SK-N-SH (cell line): ENCODE measurements around the gene ZNF148.

Source experiments
- CTCF ChIP-seq: fragments of 200-600 bp; sonication (generic); IDR thresholded peaks from 2 replicates; pipeline ENCODE4 v1.6.1; 2017; ENCODE audit warnings: antibody characterized with exemption, mild to moderate bottlenecking, moderate library complexity
- ELF1 ChIP-seq: IDR thresholded peaks from 2 replicates; pipeline ENCODE4 v1.4.0; 2012
- EP300 ChIP-seq, 2 experiments: IDR thresholded peaks; 2 replicates each; pipeline versions ENCODE4 v1.4.0 to v1.6.1; 2012; ENCODE audit warnings: borderline replicate concordance in 1 of 2, low read depth in 1 of 2, low read length in 1 of 2
- GABPA ChIP-seq: IDR thresholded peaks from 2 replicates; pipeline ENCODE4 v1.4.0; 2012; ENCODE audit warnings: low read depth, mild to moderate bottlenecking
- MAX ChIP-seq: IDR thresholded peaks from 2 replicates; pipeline ENCODE4 v1.4.0; 2012; ENCODE audit warnings: low read depth
- POLR2AphosphoS5 ChIP-seq: IDR thresholded peaks from 2 replicates; pipeline ENCODE4 v1.6.1; 2012; ENCODE audit warnings: low read depth, low read length
- RAD21 ChIP-seq: IDR thresholded peaks from 2 replicates; pipeline ENCODE4 v1.6.1; 2012; ENCODE audit warnings: mild to moderate bottlenecking, low read length
- RCOR1 ChIP-seq: fragments of 150-350 bp; IDR thresholded peaks from 2 replicates; pipeline ENCODE4 v1.6.1; 2017; ENCODE audit warnings: antibody characterized with exemption, low read length
- RXRA ChIP-seq: IDR thresholded peaks from 2 replicates; pipeline ENCODE4 v1.4.0; 2012; ENCODE audit warnings: low read depth, mild to moderate bottlenecking, borderline replicate concordance
- TAF1 ChIP-seq: IDR thresholded peaks from 2 replicates; pipeline ENCODE4 v1.6.1; 2012; ENCODE audit warnings: low read depth, mild to moderate bottlenecking, low read length, moderate library complexity, borderline replicate concordance
- USF1 ChIP-seq: IDR thresholded peaks from 2 replicates; pipeline ENCODE4 v1.4.0; 2012; ENCODE audit warnings: low read depth, borderline replicate concordance
- USF2 ChIP-seq: fragments of 150-350 bp; IDR thresholded peaks from 2 replicates; pipeline ENCODE4 v1.6.1; 2017; ENCODE audit warnings: antibody characterized with exemption, low read length, low read depth, borderline replicate concordance

GRCh38 chr3:125267460-125267859, 107.7 kb downstream of the ZNF148 start:
- TF ChIP-seq RCOR1 (no peak), POLR2AphosphoS5 (no peak), CTCF (no peak), RAD21 (no peak), USF1 (no peak), TAF1 (no peak), GABPA (no peak), MAX (no peak), USF2 (no peak), ELF1 (no peak), EP300 (IDR thresholded peaks at IDR 0.05; ENCODE audit: borderline replicate concordance in 1 of 2, low read depth in 1 of 2, low read length in 1 of 2) (no peak), RXRA (no peak)
